Measurements from ENCODE around the gene GLMP.

DNA sequence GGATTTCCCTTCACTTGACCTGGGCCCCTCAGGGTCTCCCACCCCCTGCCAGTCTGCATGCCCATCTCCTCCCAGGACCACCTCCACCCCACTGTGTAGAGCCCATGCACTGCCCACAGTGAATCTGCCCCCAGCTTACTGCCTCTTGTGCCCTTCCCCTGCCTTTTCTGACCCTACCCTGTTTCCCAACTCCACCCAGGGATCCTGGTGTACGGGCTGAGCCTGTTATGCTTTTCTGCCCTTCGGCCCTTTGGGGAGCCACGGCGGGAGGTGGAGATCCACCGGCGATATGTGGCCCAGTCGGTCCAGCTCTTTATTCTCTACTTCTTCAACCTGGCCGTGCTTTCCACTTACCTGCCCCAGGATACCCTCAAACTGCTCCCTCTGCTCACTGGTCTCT is 9.4 kb downstream of the GLMP start:
- TF ChIP-seq POLR2AphosphoS5 (IDR thresholded peaks at IDR 0.05; ENCODE audit: low read depth, low read length) (no peak), POLR2A (IDR thresholded peaks at IDR 0.05; ENCODE audit: low read depth, low read length) (no peak), TAF1 (IDR thresholded peaks at IDR 0.05; ENCODE audit: low read depth, low read length) (no peak), SPI1 (IDR thresholded peaks at IDR 0.05; ENCODE audit: low read depth, low read length) (no peak), PAX5 (IDR thresholded peaks at IDR 0.05; ENCODE audit: insufficient read depth, low read length, severe bottlenecking) (no peak), POU2F2 (IDR thresholded peaks at IDR 0.05; ENCODE audit: low read depth, low read length) (no peak)
